Measurements from ENCODE around the gene SCYL3.
A peak's percentile ranks its signal among the peaks of the same experiment; 100 is the strongest.

Gene SCYL3

GRCh38 chr1:169836198-169836597, 57.5 kb downstream of the SCYL3 start:
- Histone ChIP-seq H3K4me1 (ENCODE audit: low read length) (peaks cover 24% of the 10 kb centered on the region), H3K9me2 (replicated peaks; ENCODE audit: insufficient read depth, low read length) (no peaks in the 10 kb centered on the region), H3K4me2 (ENCODE audit: low read depth, low read length) (peak overlapping the region; percentile 44), H3K9ac (ENCODE audit: low read length) (no peak overlapping the region), H3K4me3 (ENCODE audit: low read length) (0 out of 2 replicates have a peak overlapping the region, but pooled peaks have one; percentile 2), H3K79me2 (ENCODE audit: low read length) (peaks cover 10% of the 10 kb centered on the region), H3K27me3 (replicated peaks; ENCODE audit: insufficient read depth, low read length) (no peaks in the 10 kb centered on the region), H3F3A (ENCODE audit: insufficient read depth, low read length) (peaks cover 8% of the 10 kb centered on the region; the same call in 1 of the 2 replicates), H3K36me3 (replicated peaks; ENCODE audit: insufficient read depth, low read length) (peaks cover 5% of the 10 kb centered on the region; the same call in 1 of the 2 replicates), H3K27ac (ENCODE audit: low read length) (peak overlapping the region; percentile 37; the same call in 1 of the 2 replicates), H2AFZ (ENCODE audit: low read length) (0 out of 2 replicates have a peak overlapping the region, but pooled peaks have one; percentile 5), H3K9me3 (replicated peaks; ENCODE audit: insufficient read depth, low read length) (no peaks in the 10 kb centered on the region), H4K20me1 (ENCODE audit: insufficient read depth, low read length) (no peaks in the 10 kb centered on the region)
- TF ChIP-seq CTCF (IDR thresholded peaks at IDR 0.05; ENCODE audit: low read length): no peak
- TF ChIP-seq EZH2phosphoT487 (IDR thresholded peaks at IDR 0.05; ENCODE audit: low read length): no peak
- no peak for TF ChIP-seq EZH2 (optimal IDR thresholded peaks at IDR 0.05; ENCODE audit: low read depth, low read length)
- DNase-seq: peak; percentile 65

- Histone ChIP-seq H3K79me2 (ENCODE audit: low read length) (peaks cover 4% of the 10 kb centered on the region), H3F3A (ENCODE audit: insufficient read depth, low read length) (peaks cover 8% of the 10 kb centered on the region; the same call in 1 of the 2 replicates), H3K4me2 (ENCODE audit: low read depth, low read length) (peak overlapping the region; percentile 44), H3K27ac (ENCODE audit: low read length) (peak overlapping the region; percentile 37; the same call in 1 of the 2 replicates), H2AFZ (ENCODE audit: low read length) (no peak overlapping the region), H3K9me3 (replicated peaks; ENCODE audit: insufficient read depth, low read length) (no peaks in the 10 kb centered on the region), H3K4me1 (ENCODE audit: low read length) (peaks cover 24% of the 10 kb centered on the region), H3K4me3 (ENCODE audit: low read length) (peak overlapping the region; percentile 2; the same call in 1 of the 2 replicates), H3K27me3 (replicated peaks; ENCODE audit: insufficient read depth, low read length) (no peaks in the 10 kb centered on the region), H4K20me1 (ENCODE audit: insufficient read depth, low read length) (no peaks in the 10 kb centered on the region), H3K9me2 (replicated peaks; ENCODE audit: insufficient read depth, low read length) (no peaks in the 10 kb centered on the region), H3K9ac (ENCODE audit: low read length) (no peak overlapping the region; the same call in 1 of the 2 replicates), H3K36me3 (replicated peaks; ENCODE audit: insufficient read depth, low read length) (peaks cover 3% of the 10 kb centered on the region; the same call in 1 of the 2 replicates)
- DNase-seq: peak; percentile 27
- TF ChIP-seq CTCF (IDR thresholded peaks at IDR 0.05; ENCODE audit: low read length): no peak
- TF ChIP-seq EZH2 (optimal IDR thresholded peaks at IDR 0.05; ENCODE audit: low read depth, low read length): no peak
- TF ChIP-seq EZH2phosphoT487 (IDR thresholded peaks at IDR 0.05; ENCODE audit: low read length): no peak
Observed at GRCh38 chr1:169835647-169836046, 58.0 kb downstream of the SCYL3 start.

GRCh38 chr1:169834869-169835268, 58.8 kb downstream of the SCYL3 start:
- H3K27ac ChIP-seq (ENCODE audit: low read length): no peak overlapping the region

More at GRCh38 chr1:169834869-169835268, 58.8 kb downstream of the SCYL3 start:
- no peak overlapping the region for H2AFZ ChIP-seq (ENCODE audit: low read length)
- no peaks in the 10 kb centered on the region for H3K27me3 ChIP-seq (replicated peaks; ENCODE audit: insufficient read depth, low read length)
- H3K4me3 ChIP-seq (ENCODE audit: low read length): no peak overlapping the region
- no peak overlapping the region for H3K9ac ChIP-seq (ENCODE audit: low read length)
- peaks cover 24% of the 10 kb centered on the region for H3K4me1 ChIP-seq (ENCODE audit: low read length)
- TF ChIP-seq EZH2phosphoT487 (IDR thresholded peaks at IDR 0.05; ENCODE audit: low read length) (no peak), EZH2 (optimal IDR thresholded peaks at IDR 0.05; ENCODE audit: low read depth, low read length) (no peak), CTCF (IDR thresholded peaks at IDR 0.05; ENCODE audit: low read length) (no peak)
- no peaks in the 10 kb centered on the region for H3K9me2 ChIP-seq (replicated peaks; ENCODE audit: insufficient read depth, low read length)
- H3K9me3 ChIP-seq (replicated peaks; ENCODE audit: insufficient read depth, low read length): no peaks in the 10 kb centered on the region
- peak overlapping the region; percentile 44; the same call in 1 of the 2 replicates for H3K4me2 ChIP-seq (ENCODE audit: low read depth, low read length)
- DNase-seq: no peak
- H3K79me2 ChIP-seq (ENCODE audit: low read length): 0 out of 2 replicates have a peak, but pooled peaks cover 4% of the 10 kb centered on the region
- H4K20me1 ChIP-seq (ENCODE audit: insufficient read depth, low read length): no peaks in the 10 kb centered on the region
- H3K36me3 ChIP-seq (replicated peaks; ENCODE audit: insufficient read depth, low read length): peaks cover 5% of the 10 kb centered on the region; the same call in 1 of the 2 replicates
- H3F3A ChIP-seq (ENCODE audit: insufficient read depth, low read length): peaks cover 8% of the 10 kb centered on the region; the same call in 1 of the 2 replicates
